ENCODE measurements around the gene RBM5. TPM values are rescaled to one million over a fixed set of nuclear protein-coding genes. Genes with fewer than 3 reads are reported as not detected.
"Not testable (repeated sequence)": the region's sequence is repeated elsewhere in the genome, so short reads cannot be mapped to it uniquely, and the experiment has no call there.

Gene RBM5
- total RNA-seq, 1 experiment from 2014 or later: 92.1 TPM

DNA sequence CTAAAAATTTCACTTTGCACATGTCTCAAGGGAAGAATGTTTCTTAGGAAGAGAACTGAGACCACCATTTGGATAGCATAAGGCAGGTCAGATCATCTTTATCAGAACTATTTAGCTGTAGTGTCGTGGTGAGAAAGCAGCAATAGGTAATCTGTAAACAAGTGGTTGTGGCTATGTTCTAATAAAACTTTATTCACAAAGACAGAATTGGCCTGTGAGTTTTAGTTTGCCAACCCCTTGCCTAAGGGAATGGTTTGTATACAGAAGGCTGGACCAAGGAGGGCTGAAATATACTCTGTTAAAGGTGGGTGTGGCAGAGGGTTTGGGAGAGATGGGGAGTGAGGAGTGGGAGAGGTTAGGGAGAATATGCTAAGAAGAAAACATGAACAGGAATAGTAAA is 10.6 kb upstream of the RBM5 start:
- TF ChIP-seq, protein P1, sequence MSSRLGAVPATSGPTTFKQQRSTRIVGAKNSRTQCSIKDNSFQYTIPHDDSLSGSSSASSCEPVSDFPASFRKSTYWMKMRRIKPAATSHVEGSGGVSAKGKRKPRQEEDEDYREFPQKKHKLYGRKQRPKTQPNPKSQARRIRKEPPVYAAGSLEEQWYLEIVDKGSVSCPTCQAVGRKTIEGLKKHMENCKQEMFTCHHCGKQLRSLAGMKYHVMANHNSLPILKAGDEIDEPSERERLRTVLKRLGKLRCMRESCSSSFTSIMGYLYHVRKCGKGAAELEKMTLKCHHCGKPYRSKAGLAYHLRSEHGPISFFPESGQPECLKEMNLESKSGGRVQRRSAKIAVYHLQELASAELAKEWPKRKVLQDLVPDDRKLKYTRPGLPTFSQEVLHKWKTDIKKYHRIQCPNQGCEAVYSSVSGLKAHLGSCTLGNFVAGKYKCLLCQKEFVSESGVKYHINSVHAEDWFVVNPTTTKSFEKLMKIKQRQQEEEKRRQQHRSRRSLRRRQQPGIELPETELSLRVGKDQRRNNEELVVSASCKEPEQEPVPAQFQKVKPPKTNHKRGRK (CRISPR knock-in tag; IDR thresholded peaks at IDR 0.05; ENCODE audit: borderline replicate concordance): no peak
- peaks cover 30% of the 10 kb centered on the region for H3K36me3 Mint-ChIP-seq
- H3K27ac Mint-ChIP-seq: peak overlapping the region; percentile 8; the same call in 1 of the 2 replicates
- no peaks in the 10 kb centered on the region for H3K27me3 Mint-ChIP-seq (ENCODE audit: low read depth)
- POLR2A ChIA-PET: no interaction called here
- DNase-seq (ENCODE audit: low spot score) (no peak), ATAC-seq (no peak)
- H3K4me1 Mint-ChIP-seq: no peaks in the 10 kb centered on the region
- no peak overlapping the region for H3K4me3 Mint-ChIP-seq
- peaks cover 2% of the 10 kb centered on the region; the same call in 1 of the 2 replicates for H3K9me3 Mint-ChIP-seq
- CTCF ChIA-PET: no interaction called here

DNA sequence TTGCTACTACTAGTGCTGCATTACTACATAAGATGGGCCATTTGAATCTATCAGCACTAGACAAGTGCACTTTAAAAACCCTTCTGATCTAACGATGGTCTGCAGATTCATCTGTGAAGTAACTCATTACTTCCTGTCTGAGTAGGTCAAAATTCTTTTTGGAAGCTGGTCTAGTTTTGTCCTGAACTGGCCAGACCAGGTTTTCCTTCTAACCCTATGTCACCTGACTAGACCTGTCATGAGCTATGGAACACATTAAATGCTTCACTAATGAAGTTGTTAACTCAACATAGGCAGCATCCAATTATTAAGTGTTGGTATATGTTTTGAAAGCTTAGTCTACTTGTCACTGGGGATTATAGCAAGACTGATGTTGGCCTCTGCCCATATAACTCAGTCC is 10.1 kb upstream of the RBM5 start:
- Mint-ChIP-seq H3K4me3 (no peak overlapping the region), H3K4me1 (no peaks in the 10 kb centered on the region), H3K9me3 (peaks cover 5% of the 10 kb centered on the region), H3K36me3 (peaks cover 27% of the 10 kb centered on the region), H3K27ac (no peak overlapping the region), H3K27me3 (ENCODE audit: low read depth) (no peaks in the 10 kb centered on the region)
- no peak for TF ChIP-seq NR2C2 (CRISPR knock-in tag; IDR thresholded peaks at IDR 0.05)
- TF ChIP-seq, protein P2, sequence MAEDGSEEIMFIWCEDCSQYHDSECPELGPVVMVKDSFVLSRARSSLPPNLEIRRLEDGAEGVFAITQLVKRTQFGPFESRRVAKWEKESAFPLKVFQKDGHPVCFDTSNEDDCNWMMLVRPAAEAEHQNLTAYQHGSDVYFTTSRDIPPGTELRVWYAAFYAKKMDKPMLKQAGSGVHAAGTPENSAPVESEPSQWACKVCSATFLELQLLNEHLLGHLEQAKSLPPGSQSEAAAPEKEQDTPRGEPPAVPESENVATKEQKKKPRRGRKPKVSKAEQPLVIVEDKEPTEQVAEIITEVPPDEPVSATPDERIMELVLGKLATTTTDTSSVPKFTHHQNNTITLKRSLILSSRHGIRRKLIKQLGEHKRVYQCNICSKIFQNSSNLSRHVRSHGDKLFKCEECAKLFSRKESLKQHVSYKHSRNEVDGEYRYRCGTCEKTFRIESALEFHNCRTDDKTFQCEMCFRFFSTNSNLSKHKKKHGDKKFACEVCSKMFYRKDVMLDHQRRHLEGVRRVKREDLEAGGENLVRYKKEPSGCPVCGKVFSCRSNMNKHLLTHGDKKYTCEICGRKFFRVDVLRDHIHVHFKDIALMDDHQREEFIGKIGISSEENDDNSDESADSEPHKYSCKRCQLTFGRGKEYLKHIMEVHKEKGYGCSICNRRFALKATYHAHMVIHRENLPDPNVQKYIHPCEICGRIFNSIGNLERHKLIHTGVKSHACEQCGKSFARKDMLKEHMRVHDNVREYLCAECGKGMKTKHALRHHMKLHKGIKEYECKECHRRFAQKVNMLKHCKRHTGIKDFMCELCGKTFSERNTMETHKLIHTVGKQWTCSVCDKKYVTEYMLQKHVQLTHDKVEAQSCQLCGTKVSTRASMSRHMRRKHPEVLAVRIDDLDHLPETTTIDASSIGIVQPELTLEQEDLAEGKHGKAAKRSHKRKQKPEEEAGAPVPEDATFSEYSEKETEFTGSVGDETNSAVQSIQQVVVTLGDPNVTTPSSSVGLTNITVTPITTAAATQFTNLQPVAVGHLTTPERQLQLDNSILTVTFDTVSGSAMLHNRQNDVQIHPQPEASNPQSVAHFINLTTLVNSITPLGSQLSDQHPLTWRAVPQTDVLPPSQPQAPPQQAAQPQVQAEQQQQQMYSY (CRISPR knock-in tag; IDR thresholded peaks at IDR 0.05): peak; percentile 66; the same call in 1 of the 2 replicates
- TF ChIP-seq, protein P3, sequence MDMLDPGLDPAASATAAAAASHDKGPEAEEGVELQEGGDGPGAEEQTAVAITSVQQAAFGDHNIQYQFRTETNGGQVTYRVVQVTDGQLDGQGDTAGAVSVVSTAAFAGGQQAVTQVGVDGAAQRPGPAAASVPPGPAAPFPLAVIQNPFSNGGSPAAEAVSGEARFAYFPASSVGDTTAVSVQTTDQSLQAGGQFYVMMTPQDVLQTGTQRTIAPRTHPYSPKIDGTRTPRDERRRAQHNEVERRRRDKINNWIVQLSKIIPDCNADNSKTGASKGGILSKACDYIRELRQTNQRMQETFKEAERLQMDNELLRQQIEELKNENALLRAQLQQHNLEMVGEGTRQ (CRISPR knock-in tag; IDR thresholded peaks at IDR 0.05): peak; percentile 6; the same call in 1 of the 2 replicates
- TF ChIP-seq NR3C1 (CRISPR knock-in tag; conservative IDR thresholded peaks at IDR 0.05; ENCODE audit: low read depth): no peak
- TF ChIP-seq, protein P1 (CRISPR knock-in tag; IDR thresholded peaks at IDR 0.05; ENCODE audit: borderline replicate concordance): no peak
- POLR2A ChIA-PET: no interaction called here
- no peak for DNase-seq (ENCODE audit: low spot score)
- CTCF ChIA-PET: no interaction called here
- no peak for ATAC-seq

DNA sequence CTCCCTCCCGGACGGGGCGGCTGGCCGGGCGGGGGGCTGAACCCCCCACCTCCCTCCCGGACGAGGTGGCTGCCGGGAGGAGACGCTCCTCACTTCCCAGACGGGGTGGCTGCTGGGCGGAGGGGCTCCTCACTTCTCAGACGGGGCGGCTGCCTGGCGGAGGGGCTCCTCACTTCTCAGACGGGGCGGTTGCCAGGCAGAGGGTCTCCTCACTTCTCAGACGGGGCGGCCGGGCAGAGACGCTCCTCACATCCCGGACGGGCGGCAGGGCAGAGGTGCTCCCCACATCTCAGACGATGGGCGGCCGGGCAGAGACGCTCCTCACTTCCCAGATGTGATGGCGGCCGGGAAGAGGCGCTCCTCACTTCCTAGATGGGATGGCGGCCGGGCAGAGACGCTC is 3.8 kb upstream of the RBM5 start:
- H3K9me3 Mint-ChIP-seq: peaks cover 17% of the 10 kb centered on the region
- H3K36me3 Mint-ChIP-seq; CTCF ChIA-PET; H3K4me1 Mint-ChIP-seq; ATAC-seq; H3K27me3 Mint-ChIP-seq (ENCODE audit: low read depth); POLR2A ChIA-PET; H3K4me3 Mint-ChIP-seq; DNase-seq (ENCODE audit: low spot score); H3K27ac Mint-ChIP-seq: not testable (repeated sequence)

DNA sequence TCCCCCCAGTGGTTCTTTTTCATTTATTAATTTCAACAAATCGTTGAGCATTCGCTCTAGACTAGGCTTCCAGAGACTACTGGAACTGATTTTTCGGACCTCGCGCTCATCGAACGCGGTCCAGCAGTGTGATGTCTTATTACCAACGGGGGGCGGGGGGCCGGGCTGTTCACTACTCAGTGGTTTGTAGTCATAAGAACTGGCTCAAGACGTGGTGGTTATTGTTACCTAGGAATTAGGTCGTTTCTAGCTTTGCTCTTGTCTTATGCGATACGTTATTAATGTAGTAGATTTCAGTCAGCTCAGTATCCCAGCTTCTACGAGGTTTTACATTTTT is 858 bp downstream of the RBM5 start:
- H3K9me3 Mint-ChIP-seq: peaks cover 12% of the 10 kb centered on the region
- POLR2A ChIA-PET: interaction anchor here (0.9 kb wide), 1 partner anchor 286 kb away, joined by 3 read pairs; the partner anchor contains the start of gene INKA1
- no peak for DNase-seq (ENCODE audit: low spot score)
- no peak for TF ChIP-seq TP53 (CRISPR knock-in tag; IDR thresholded peaks at IDR 0.05)
- no peak for TF ChIP-seq OVOL2 (CRISPR knock-in tag; IDR thresholded peaks at IDR 0.05; ENCODE audit: borderline replicate concordance)
- TF ChIP-seq, protein P4, sequence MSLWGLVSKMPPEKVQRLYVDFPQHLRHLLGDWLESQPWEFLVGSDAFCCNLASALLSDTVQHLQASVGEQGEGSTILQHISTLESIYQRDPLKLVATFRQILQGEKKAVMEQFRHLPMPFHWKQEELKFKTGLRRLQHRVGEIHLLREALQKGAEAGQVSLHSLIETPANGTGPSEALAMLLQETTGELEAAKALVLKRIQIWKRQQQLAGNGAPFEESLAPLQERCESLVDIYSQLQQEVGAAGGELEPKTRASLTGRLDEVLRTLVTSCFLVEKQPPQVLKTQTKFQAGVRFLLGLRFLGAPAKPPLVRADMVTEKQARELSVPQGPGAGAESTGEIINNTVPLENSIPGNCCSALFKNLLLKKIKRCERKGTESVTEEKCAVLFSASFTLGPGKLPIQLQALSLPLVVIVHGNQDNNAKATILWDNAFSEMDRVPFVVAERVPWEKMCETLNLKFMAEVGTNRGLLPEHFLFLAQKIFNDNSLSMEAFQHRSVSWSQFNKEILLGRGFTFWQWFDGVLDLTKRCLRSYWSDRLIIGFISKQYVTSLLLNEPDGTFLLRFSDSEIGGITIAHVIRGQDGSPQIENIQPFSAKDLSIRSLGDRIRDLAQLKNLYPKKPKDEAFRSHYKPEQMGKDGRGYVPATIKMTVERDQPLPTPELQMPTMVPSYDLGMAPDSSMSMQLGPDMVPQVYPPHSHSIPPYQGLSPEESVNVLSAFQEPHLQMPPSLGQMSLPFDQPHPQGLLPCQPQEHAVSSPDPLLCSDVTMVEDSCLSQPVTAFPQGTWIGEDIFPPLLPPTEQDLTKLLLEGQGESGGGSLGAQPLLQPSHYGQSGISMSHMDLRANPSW (CRISPR knock-in tag; conservative IDR thresholded peaks at IDR 0.05; ENCODE audit: low read depth): no peak
- no peak for TF ChIP-seq ESRRA (CRISPR knock-in tag; IDR thresholded peaks at IDR 0.05; ENCODE audit: borderline replicate concordance)
- TF ChIP-seq, protein P5, sequence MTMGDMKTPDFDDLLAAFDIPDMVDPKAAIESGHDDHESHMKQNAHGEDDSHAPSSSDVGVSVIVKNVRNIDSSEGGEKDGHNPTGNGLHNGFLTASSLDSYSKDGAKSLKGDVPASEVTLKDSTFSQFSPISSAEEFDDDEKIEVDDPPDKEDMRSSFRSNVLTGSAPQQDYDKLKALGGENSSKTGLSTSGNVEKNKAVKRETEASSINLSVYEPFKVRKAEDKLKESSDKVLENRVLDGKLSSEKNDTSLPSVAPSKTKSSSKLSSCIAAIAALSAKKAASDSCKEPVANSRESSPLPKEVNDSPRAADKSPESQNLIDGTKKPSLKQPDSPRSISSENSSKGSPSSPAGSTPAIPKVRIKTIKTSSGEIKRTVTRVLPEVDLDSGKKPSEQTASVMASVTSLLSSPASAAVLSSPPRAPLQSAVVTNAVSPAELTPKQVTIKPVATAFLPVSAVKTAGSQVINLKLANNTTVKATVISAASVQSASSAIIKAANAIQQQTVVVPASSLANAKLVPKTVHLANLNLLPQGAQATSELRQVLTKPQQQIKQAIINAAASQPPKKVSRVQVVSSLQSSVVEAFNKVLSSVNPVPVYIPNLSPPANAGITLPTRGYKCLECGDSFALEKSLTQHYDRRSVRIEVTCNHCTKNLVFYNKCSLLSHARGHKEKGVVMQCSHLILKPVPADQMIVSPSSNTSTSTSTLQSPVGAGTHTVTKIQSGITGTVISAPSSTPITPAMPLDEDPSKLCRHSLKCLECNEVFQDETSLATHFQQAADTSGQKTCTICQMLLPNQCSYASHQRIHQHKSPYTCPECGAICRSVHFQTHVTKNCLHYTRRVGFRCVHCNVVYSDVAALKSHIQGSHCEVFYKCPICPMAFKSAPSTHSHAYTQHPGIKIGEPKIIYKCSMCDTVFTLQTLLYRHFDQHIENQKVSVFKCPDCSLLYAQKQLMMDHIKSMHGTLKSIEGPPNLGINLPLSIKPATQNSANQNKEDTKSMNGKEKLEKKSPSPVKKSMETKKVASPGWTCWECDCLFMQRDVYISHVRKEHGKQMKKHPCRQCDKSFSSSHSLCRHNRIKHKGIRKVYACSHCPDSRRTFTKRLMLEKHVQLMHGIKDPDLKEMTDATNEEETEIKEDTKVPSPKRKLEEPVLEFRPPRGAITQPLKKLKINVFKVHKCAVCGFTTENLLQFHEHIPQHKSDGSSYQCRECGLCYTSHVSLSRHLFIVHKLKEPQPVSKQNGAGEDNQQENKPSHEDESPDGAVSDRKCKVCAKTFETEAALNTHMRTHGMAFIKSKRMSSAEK (CRISPR knock-in tag; IDR thresholded peaks at IDR 0.05; ENCODE audit: borderline replicate concordance): no peak

More for the DNA sequence above, 858 bp downstream of the RBM5 start:
- Mint-ChIP-seq H3K4me1 (peaks cover 8% of the 10 kb centered on the region), H3K27ac (peak overlapping the region; percentile 53; the same call in 1 of the 2 replicates), H3K36me3 (peaks cover 44% of the 10 kb centered on the region), H3K4me3 (peak overlapping the region; percentile 99), H3K27me3 (ENCODE audit: low read depth) (peaks cover 2% of the 10 kb centered on the region; the same call in 1 of the 2 replicates)
- ATAC-seq: no peak
- CTCF ChIA-PET: interaction anchor here (1.3 to 1.8 kb wide), 2 partner anchors 287 to 550 kb away, joined by 3 to 9 read pairs; partner anchors contain the start of gene INKA1

Data from WTC11 (cell line).